GM06990 (cell line): ENCODE data around the gene FUZ.

Experiments used
- DNase-seq: peaks from one replicate; pipeline ENCODE4 v3.0.0-alpha.2; 2011; ENCODE audit not compliant: insufficient read length; ENCODE audit errors: extremely low read depth
- H3K27me3 ChIP-seq: replicated peaks from 2 replicates; pipeline ENCODE4 v1.6.0; 2011; ENCODE audit warnings: low read length; ENCODE audit not compliant: control insufficient read depth, insufficient read depth
- H3K36me3 ChIP-seq: 2 replicates; pipeline ENCODE4 v1.5.1; 2011; ENCODE audit warnings: low read length; ENCODE audit not compliant: control insufficient read depth, insufficient read depth
- H3K4me3 ChIP-seq: replicated peaks from 2 replicates; pipeline ENCODE4 v1.5.1; 2011; ENCODE audit warnings: low read depth, mild to moderate bottlenecking, control low read depth, low read length
- CTCF ChIP-seq: IDR thresholded peaks from 2 replicates; pipeline ENCODE4 v1.5.1; 2011; ENCODE audit warnings: low read length, control low read depth, mild to moderate bottlenecking, inconsistent platforms; ENCODE audit not compliant: insufficient read depth, poor library complexity, severe bottlenecking

The FUZ gene

GRCh38 chr19:49807904-49808675, 5.0 kb downstream of the FUZ start:
- H3K4me3 ChIP-seq, result no peak overlapping the region
- H3K27me3 ChIP-seq, result no peaks in the 10 kb centered on the region
- no peak for DNase-seq
- TF ChIP-seq CTCF, result no peak
- peaks cover 8% of the 10 kb centered on the region for H3K36me3 ChIP-seq

- H3K27me3 ChIP-seq, result no peaks in the 10 kb centered on the region
- DNase-seq, result no peak
- H3K4me3 ChIP-seq, result no peak overlapping the region
- no peak for TF ChIP-seq CTCF
- H3K36me3 ChIP-seq, result peaks cover 11% of the 10 kb centered on the region
These were observed 5.8 kb downstream of the FUZ start for GRCh38 chr19:49807058-49807903.

- Histone ChIP-seq H3K27me3 (no peaks in the 10 kb centered on the region), H3K4me3 (no peak overlapping the region), H3K36me3 (peaks cover 13% of the 10 kb centered on the region)
- TF ChIP-seq CTCF, result no peak
- no peak for DNase-seq
These were observed 6.5 kb downstream of the FUZ start for GRCh38 chr19:49806620-49806959.

DNA sequence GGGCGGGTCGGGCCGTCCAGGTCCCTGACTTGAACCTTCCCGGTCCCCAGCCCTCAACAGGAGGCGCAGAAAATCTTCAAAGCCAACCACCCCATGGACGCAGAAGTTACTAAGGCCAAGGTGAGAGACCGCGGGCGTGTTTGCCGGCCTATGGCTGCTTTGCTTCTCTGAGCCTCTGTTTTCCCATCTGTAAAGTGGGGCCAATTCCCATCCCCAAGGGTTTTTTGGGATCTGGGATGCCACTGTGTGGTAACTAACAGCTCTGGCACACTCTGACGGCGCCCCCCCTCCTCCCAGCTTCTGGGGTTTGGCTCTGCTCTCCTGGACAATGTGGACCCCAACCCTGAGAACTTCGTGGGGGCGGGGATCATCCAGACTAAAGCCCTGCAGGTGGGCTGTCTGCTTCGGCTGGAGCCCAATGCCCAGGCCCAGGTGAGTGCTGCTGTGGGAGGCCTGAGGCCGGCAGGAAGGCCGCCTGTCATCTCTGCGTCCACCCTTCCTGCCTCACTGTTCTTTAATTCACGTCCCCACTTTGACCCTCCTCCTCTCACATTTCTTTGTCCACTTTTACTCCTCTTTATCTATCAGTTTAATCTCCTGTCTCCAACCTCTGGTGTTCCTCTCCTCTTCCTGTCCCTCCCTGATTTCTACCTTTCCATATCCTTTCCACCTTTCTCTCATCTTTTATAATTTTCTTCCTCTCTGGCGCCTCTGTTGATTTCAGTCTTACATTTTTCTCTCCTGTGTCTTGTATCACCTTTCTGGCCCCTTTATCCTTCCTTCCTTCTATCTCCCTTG, 7.1 kb downstream of the FUZ start:
- TF ChIP-seq CTCF, result no peak
- Histone ChIP-seq H3K36me3 (peaks cover 17% of the 10 kb centered on the region), H3K4me3 (no peak overlapping the region), H3K27me3 (no peaks in the 10 kb centered on the region)
- no peak for DNase-seq

DNA sequence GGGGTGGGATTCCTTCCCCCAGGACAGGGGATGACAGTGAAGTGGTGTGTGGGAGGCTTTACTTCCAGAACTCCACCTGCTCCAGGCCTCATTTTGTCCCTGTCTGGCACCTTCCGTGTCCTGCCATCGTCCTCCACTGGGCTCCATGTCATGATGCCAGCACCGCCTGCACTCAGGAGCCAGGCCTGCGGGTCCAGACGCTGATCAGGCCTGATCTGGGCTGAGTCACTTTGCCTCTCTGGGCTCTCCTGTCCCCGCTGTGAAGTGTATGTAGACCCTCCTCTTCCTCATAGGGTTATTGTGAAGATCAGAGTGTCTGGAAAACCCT, 9.6 kb downstream of the FUZ start:
- no peak for DNase-seq
- no peak overlapping the region for H3K4me3 ChIP-seq
- no peak for TF ChIP-seq CTCF
- no peaks in the 10 kb centered on the region for H3K27me3 ChIP-seq
- H3K36me3 ChIP-seq, result peaks cover 30% of the 10 kb centered on the region
